HG03159 (cell line): ENCODE data around the gene COG2.

Experiments
- ATAC-seq: cut with Tn5 transposase; IDR thresholded peaks from one replicate; pipeline ENCODE4 v1.9.1; 2021; ENCODE audit warnings: mild to moderate bottlenecking, moderate library complexity; ENCODE audit not compliant: unreplicated experiment

COG2 gene

GRCh38 chr1:230668227-230668626 lies 25.9 kb downstream of the COG2 start:
- ATAC-seq = no peak

GRCh38 chr1:230669543-230669942 lies 27.3 kb downstream of the COG2 start:
- no peak for ATAC-seq

- ATAC-seq = no peak
These were observed 32.3 kb downstream of the COG2 start for GRCh38 chr1:230674581-230674980.

- ATAC-seq = no peak
These were observed 34.9 kb downstream of the COG2 start for GRCh38 chr1:230677200-230677599.

- ATAC-seq = no peak
These were observed 36.9 kb downstream of the COG2 start for GRCh38 chr1:230679192-230679591.

GRCh38 chr1:230679825-230680224 lies 37.5 kb downstream of the COG2 start:
- no peak for ATAC-seq

GRCh38 chr1:230680300-230681025 lies 38.2 kb downstream of the COG2 start:
- no peak for ATAC-seq

GRCh38 chr1:230681599-230681998 lies 39.3 kb downstream of the COG2 start:
- no peak for ATAC-seq

GRCh38 chr1:230682274-230682673 lies 40.0 kb downstream of the COG2 start:
- ATAC-seq = no peak

- ATAC-seq = no peak
These were observed 40.8 kb downstream of the COG2 start for GRCh38 chr1:230682882-230683610.

- ATAC-seq = no peak
These were observed 41.9 kb downstream of the COG2 start for GRCh38 chr1:230684146-230684545.

GRCh38 chr1:230684998-230685397 lies 42.7 kb downstream of the COG2 start:
- ATAC-seq = no peak

GRCh38 chr1:230686747-230687146 lies 44.5 kb downstream of the COG2 start:
- ATAC-seq = no peak

- ATAC-seq = no peak
These were observed 47.8 kb downstream of the COG2 start for GRCh38 chr1:230690101-230690500.

- no peak for ATAC-seq
These were observed 49.3 kb downstream of the COG2 start for GRCh38 chr1:230691615-230692014.

GRCh38 chr1:230693221-230693620 lies 50.9 kb downstream of the COG2 start:
- no peak for ATAC-seq

GRCh38 chr1:230693777-230694176 lies 51.5 kb downstream of the COG2 start:
- no peak for ATAC-seq

GRCh38 chr1:230694464-230694863 lies 52.2 kb downstream of the COG2 start:
- no peak for ATAC-seq

- ATAC-seq = no peak
These were observed 52.7 kb downstream of the COG2 start for GRCh38 chr1:230694991-230695390.

GRCh38 chr1:230696218-230696617 lies 53.9 kb downstream of the COG2 start:
- no peak for ATAC-seq

GRCh38 chr1:230696722-230697437 lies 54.6 kb downstream of the COG2 start:
- ATAC-seq = no peak

- ATAC-seq = no peak
These were observed 55.8 kb downstream of the COG2 start for GRCh38 chr1:230698130-230698529.
